Myocyte (in vitro differentiated cells): ENCODE results near the gene TMEM150C. TPM values are rescaled to one million over a fixed set of nuclear protein-coding genes. Genes with fewer than 3 reads are reported as not detected.

Experiments
- DNase-seq: peaks from one replicate; pipeline ENCODE4 v3.0.0-alpha.2; 2012; ENCODE audit warnings: low read depth
- total RNA-seq: library from RNA; depleted of rRNA; stranded (reverse); fragments of >200 nt; gene quantifications from 2 replicates; pipeline ENCODE4 v1.2.3, GENCODE V29; 2014

The TMEM150C gene
- total RNA-seq, 1 donor from 2014 or later, result 1.5 TPM

DNA sequence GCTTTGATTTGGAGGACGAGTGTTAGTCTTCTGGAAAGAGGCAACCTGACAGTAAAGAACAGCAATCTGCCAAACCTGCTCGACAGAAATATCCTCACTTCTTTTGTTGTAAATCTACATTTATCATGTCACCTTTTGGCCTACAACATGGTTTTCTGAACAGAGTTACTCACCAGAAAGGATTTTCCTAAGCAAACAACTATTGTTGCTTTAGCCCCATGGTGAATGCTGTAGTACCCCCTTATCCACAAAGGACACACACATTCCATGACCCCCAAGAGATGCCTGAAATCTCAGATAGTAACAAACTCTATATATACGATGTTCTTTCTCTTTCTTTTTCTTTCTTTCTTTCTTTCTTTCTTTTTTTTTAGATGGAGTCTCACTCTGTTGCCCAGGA, 42.7 kb downstream of the TMEM150C start:
- DNase-seq, result no peak

DNA sequence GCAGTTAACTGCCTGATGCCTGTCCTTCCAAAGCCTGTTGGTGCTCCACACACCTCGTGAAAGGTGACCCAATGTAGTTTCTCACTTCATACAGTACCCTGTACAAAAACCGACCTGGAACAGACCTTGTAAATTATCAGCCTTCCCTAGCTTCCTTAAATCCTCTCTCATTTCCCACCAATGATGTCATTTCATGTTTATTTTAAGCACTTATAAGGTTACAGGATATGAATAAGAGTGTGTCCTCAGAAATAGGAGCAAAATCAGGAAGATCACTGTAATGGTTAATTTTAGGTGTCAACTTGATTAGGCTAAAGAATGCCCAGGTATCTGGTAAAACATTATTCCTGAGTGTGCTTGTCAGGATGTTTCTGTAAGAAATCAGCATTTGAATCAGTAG, 44.7 kb downstream of the TMEM150C start:
- peak; percentile 7 for DNase-seq

DNA sequence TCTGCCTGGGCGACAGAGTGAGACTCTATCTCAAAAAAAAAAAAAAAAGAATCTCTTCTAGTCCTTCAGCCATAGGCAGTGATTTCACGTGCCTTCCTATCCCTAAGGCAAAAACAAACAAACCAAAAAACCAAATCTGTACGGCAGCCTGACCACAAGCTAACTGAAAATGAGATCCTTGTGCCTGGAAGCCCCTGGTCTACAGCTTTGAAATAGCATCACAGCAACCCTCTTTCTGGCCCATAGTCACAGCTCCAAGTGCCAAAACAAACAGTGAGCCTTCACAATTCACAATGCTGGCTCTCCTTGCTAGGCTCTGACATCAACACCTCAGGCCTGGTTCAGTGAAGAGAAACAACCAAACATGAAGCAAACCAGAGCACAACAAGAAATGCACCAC, 46.1 kb downstream of the TMEM150C start:
- DNase-seq, result peak; percentile 28

DNA sequence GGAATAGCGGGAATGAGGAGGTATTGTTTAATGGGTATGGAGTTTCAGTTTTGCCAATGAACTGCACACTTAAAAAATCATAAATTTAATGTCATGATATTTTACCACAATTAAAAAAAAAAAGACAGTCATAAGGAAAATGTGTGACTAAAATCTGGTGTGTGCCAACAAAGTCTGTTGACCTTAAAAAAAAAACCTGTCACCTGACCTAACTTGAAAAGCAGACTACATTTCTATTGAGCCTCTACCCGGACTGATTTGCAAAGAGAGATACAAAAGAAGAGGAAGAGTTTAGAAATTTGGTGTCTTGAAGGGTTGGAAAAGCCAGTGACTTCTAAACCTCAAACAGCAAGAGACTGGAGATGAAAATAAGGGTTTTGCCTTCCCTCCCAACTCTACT, 48.4 kb downstream of the TMEM150C start:
- no peak for DNase-seq

DNA sequence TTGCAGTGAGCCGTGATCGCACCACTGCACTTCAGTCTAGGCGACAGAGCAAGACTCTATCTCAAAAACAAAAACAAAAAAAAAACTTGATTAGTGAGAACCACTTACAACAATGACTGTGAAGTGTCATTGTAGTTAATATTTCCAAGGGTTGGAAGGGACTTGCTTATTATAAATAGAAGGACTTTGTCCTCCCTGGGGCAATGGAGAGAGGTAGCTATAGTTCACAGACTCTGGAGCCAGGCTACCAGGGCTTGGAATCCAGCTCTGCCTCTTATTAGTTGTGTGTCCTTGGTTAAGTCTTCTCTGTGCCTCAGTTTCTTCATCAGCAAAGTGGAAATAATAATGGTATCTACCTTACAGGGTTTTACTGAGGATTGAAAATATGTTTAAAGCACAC, 51.6 kb downstream of the TMEM150C start:
- DNase-seq, result no peak

DNA sequence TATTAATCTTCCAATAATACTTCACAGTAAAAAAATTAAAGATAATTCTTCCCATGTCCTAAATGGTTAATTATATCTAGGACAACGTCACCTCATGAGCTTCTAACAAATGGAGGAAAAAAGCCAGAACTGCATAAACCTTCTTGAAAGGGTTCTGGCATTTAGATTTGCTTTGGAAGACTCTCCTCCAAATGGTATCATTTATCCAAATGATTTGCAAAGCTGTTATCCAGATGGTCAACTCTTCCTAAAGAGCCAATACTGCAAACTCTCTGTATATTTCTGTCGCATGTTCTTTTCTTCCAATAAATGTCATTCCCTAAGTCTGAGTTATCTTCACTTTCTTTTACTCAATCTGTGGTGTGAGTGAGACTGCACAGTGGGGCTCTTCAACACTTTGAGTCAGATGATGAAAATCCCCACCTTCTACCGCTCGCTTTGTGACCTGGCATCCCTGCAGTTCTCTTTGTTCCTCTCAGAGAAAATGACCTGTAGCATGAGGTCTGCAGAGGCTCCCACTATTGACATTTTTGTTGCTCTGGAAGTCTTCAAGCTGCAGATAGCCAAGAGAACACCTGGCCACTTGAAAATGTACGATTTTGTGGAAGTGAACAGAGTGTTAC, 52.9 kb downstream of the TMEM150C start:
- DNase-seq, result no peak

DNA sequence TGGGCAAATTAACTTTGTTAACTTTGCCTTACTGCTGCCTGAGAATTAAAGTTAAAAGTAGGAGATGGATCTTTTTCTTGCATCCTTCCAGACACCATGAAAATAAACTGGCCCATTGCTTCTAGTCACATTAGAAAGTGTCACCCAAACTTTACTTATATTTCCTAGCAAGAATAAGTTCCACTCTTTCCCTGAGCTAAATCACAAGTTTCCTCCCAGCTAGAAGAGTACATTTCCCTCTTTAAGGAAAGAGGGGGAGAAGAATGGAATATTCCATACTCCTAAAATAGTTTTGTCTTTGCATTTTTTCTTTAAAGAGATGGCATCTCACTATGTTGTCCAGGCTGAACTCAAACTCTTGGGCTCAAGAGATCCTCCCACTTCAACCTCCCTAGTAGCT, 53.8 kb downstream of the TMEM150C start:
- no peak for DNase-seq

DNA sequence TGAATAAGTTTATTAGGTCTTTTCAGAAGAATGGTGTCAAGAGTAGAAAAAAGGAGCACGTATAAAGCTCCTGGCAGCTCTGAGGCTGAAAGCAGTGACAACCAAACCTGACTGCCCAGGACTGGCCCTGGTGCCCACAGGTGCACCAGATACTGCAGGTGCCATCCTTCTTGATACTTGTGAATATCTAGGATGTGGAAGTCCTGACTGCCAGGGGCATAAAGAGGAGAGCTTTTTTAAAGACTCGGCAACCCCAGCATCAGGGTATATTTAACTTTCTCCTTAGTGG, 60.7 kb downstream of the TMEM150C start:
- no peak for DNase-seq

DNA sequence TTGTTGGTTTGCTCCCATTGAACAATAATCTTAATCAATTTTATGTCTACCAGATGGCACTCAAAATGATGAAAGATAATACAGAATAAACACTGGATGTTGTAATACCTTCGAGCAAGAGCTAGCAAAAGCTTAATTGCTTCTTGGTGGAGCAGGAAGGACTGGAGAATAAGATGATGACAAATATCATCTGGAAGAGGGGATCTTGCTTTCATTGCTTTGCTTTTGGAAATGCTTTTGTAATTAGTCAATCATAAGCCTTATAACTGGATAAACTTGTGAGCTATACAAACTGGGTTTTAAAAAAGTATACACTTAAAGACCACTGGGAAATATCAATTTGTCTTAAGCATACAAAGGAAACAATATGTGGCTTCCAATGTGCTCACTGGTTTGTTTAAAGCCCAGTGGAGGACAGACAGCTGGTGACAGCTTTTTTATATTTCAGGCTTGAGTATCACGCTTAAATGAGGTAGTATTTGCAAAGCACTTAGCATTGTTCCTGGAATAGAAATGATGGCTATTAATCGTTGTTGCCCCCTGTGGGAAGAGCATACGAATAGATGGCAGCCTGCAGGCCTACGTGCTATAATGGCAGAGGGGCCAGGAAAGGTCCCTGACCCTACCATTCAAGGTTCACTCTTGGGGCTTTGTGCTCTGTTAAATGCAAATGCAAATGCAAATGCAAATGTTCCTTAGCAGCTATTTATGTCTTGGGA, 61.2 kb downstream of the TMEM150C start:
- DNase-seq, result no peak

DNA sequence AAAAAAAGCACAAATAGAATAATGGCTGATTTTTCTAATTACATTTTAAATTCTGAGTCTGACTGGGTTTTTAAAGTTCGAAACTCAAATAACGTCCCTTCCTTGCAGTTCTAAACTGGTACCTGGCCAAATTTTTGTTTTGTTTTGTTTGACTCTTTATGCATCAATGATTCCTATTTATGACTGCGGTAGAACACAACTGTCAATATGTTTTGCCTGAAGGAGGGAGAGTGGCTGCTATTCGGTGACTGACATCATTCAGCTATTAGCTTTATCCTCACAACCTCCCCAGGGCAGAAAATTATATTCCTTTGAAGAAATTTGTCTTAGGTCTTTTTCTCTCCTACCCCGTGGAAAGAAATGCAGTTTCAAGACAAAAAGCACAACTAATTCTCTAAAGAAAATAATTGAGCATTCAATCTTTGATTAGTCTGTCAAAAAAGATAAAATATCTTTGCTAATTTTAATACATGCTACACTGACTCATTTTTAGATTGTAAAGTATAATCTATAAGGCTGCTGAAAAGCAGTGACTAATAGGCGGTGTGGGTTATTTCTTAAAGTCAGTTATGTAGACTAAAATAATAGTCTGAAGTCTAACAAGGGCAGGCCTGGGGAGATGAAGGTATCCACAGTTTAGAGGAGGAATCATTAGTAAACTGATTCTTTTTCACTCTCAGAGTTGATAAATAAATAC, 61.9 kb downstream of the TMEM150C start:
- no peak for DNase-seq

DNA sequence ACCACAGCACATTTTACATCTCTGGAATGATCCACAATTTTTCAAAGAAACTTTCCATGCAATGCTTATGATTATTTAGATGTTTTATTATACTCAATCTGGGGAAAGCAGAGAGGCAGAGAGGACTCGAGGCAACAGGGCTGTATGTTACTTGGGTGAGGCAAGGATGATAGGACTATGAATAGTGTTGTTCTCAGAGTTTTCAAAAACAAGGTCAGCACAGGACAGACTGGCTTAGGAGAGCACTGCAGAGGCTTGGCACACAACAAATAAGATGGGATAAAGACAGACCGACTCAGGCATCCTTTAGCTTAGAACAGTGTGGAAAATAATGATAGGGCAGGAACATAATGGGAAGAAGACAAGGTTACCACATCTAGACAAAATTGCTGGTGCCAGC, 65.4 kb downstream of the TMEM150C start:
- no peak for DNase-seq

DNA sequence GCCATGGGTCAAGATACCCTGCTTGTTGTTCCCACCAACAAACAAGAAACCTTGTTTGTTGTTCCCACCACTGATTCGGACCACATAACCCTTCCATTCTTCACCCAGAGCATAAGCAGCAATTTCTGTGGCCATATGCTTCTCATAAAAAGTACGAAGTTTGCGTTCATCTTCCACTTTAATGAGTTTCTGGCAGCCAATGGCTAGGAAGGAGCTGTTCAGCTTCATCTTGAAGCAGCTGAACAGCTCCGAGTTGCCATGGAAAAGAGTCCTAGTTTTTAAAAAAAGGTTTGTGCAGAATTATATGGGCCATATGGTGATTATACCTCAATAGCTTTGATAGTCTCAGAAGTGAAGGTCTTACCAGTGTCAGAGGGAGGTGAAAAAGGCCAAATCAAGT, 66.1 kb downstream of the TMEM150C start:
- no peak for DNase-seq

DNA sequence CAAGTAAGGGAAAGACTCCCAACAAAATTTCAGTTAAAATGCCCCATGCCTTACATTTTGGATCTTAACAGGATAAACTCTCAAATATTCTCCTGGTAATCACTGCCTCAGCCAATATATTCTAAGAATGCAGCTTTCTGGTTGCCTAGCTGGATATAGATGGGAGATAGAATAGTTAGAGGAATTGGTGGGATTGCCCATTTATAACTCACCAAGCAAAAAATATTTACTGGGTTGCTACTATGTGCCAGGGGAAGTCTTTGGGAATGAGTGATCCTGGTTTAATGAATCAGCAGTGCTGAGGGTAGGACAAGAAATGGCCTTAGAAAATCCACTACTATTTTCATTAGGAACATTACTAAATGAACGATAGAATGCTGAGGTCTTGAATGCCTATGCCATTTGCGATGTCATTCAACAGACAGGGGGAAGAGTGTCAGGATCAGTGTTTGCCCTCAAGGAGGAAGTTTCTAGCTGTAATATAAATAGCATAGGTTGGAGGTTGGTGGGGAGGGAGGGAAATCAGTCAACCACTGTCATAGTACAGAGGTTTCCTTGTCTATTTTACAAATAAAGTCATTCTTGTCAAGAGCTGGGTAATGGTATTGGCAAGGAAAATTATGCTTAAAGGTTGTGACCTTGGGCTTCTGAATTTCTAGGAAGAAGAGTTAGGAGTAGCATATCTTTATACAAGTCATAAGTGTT, 67.9 kb downstream of the TMEM150C start:
- DNase-seq, result peak; percentile 31

DNA sequence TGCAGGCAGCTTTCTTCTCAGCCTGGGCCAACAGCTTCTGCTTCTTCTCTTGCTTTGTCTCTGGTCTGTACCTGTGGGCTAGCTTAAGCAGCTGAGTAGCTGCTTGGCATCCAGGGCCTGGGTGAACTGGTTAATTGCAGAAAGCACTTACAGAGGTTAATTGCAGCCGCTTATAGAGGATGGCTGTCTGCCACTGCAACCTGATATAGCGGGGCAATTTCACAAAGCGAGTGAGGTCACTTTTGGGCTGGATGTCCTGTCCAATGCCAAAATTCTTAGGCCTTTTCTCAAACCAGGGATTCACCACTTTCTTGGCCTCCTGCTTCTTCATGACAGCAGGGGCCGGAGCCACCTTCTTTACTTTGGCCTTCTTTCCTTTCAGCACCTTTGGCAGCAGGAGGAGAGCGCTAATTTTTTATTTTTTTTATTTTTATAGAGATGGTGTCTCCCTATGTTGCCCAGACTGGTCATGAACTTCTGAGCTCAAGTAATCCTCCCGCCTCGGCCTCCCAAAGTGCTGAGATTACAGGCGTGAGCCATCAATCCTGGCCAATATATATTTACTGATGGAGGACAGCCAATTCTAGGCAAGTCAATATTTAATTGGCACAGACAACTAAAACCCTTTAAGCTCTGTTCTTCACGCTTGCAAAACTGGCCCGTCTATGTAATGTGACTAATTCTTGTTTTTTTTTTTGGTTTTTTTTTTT, 70.4 kb downstream of the TMEM150C start:
- DNase-seq, result no peak

DNA sequence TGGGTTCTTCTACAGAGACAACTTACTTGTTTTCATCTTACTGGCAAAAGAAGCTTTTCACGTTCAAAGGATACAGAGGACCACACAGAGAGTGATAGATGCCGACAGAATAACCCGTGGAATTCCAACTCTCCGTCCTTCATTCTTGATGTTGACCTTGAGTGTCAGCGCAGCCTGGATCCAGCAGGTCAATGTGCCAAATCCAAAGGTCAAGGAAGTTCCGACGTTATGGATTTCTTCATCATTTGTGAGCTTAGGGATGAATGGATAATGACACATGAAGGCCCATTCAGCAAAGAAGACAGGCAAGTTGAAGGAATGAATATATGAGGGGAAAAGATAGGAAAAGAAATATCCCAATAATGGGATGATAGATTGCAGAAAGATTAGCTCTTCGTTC, 71.8 kb downstream of the TMEM150C start:
- no peak for DNase-seq

DNA sequence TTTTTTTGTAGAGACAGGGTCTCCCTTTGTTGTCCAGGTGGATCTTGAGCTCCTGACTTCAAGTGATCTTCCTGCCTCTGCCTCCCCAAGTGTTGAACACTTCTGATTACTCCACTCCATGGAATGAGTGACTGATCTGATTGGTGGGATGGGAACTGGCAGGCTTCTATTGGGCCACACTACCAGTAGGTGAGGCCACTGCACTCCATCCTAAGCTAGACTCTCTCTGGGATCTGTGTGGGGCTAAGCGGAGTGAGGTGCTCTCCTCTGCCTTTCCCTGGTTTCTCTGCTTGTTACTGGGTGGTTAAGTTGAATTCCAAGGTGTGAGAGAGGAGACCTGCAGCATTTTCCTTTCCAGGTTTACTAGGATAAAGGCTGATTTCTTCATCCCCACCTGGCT, 72.7 kb downstream of the TMEM150C start:
- DNase-seq, result no peak

DNA sequence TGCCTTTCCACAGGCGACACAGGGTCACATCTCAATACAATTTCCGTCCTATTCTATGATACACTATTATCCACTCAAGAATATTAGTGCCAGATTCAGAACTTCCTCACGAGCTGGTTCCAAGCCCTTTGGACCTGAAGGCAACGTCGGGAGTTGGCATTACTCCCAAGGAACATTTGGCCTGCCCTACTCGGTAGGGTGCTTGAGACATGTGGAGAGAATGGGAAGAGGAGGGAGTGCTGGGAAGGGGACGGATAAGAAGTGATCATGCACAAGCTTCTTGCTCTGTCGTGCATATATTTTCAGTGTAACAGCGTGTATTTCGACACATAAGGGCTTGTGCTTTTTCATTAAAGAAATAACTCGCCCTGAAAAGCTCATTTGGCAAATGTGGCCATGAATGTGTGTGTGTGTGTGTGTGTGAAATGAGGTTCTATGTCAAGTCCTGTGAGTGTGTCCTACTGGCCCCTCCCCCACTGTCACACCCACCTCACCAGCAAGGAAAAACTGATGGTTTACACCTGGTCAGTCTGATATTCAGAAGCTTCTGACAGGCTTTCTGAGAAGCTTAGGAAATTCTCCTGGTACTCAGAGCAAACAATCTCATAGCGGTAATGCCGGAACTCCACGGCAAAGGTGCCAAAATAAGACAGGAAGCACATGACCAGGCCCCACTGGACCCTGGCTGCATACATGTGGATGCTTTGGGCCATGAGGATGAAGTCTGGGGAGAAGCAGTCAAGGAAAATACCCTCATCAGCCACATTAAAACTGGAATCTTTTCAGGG, 76.6 kb downstream of the TMEM150C start:
- DNase-seq, result no peak

DNA sequence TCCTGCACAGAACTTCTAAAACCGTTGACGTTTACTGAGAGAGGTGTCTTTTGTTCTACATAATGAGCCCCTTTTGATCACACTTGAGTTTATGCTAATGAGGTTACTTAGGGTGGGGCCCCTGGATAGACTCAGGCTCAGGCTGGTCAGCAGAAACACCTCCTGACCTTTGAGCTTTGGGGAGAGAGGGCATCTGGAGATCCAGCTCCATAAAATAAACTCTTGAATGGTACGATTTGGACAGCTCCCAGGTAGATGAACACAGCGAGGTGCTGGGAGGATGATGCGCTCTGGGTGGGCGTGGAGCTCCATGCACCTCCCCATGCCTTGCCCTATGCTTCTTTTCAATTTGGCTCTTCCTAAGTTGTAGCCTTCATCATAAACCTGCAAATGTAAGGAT, 79.4 kb downstream of the TMEM150C start:
- no peak for DNase-seq

DNA sequence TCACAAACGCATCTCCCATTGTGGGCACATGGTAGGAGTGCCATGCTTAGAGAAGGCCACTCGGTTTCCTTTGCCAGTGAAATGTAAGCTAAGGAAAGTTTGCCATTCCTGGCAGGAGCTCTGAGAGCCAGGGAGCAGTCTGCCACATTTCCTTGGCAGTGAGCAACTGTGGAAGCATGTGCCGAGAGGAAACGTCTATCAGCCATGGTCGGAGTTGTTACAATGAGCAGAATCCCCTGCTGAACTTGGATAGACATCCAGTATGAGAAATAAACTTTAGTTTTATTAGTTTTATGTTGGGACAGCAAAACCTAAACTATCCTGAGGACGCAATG, 80.3 kb downstream of the TMEM150C start:
- no peak for DNase-seq

DNA sequence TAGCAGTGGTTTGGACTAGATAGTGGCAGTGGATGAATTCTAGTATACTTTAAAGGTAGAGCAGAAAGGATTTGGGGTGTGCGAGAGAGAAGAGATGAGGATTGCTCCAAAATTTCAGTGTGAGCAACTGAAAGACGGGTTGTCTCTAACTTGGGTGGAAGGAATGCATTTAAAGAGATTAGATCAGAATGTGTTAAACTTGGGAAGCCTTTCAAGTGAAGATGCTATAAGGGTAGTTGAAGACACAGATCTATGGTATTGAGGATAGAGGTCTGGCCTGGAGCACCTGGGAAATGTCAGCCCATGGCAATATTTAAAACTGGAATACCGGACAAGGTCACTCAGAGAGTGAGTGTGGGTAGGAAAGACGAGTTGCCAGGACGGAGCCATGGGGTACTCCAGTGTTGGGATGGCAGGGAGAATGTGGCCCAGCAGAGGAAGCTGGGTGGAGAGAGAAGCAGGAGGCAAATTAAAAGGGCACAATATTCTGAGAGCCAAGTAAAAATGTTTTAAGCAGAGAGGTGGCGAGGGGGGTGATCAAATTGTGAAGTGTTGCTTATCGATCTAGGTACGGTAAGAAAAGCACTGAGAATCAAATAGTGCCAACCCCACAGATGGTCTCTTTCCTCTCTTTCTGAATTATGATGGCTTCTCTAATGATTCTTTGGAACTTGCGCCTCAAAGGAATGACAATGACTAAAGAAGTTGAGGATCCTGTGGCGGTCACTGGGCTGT, 80.8 kb downstream of the TMEM150C start:
- DNase-seq, result no peak
